Loucy (cell line): Measurements from ENCODE around the gene UTF1.

Experiments used
- H2AFZ ChIP-seq: fragments of 200-600 bp; sonication (generic); 2 replicates; pipeline ENCODE4 v1.6.0; 2016; ENCODE audit warnings: antibody characterized with exemption, mild to moderate bottlenecking, low read length, moderate library complexity
- H3F3A ChIP-seq: fragments of 200-600 bp; 2 replicates; pipeline ENCODE4 v1.6.0; 2016; ENCODE audit warnings: antibody characterized with exemption, low read depth, mild to moderate bottlenecking
- H3K27me3 ChIP-seq: fragments of 200-600 bp; sonication (generic); 2 replicates; pipeline ENCODE4 v1.6.1; 2014; ENCODE audit warnings: low read length, mild to moderate bottlenecking; ENCODE audit not compliant: insufficient read depth, poor library complexity, severe bottlenecking
- H3K36me3 ChIP-seq: fragments of 200-600 bp; sonication (generic); 2 replicates; pipeline ENCODE4 v1.6.1; 2016; ENCODE audit warnings: low read length; ENCODE audit not compliant: insufficient read depth
- H3K4me1 ChIP-seq: fragments of 200-600 bp; sonication (generic); 2 replicates; pipeline ENCODE4 v1.5.1; 2014; ENCODE audit warnings: low read length, mild to moderate bottlenecking; ENCODE audit not compliant: insufficient read depth, poor library complexity, severe bottlenecking
- H3K4me2 ChIP-seq: fragments of 200-600 bp; sonication (generic); 2 replicates; pipeline ENCODE4 v1.6.0; 2014; ENCODE audit warnings: antibody characterized with exemption, low read length, low read depth, mild to moderate bottlenecking; ENCODE audit not compliant: poor library complexity, severe bottlenecking
- H3K4me3 ChIP-seq: fragments of 200-600 bp; sonication (generic); 2 replicates; pipeline ENCODE4 v1.5.1; 2014; ENCODE audit warnings: low read length, mild to moderate bottlenecking, mixed read lengths; ENCODE audit not compliant: poor library complexity, severe bottlenecking
- H3K79me2 ChIP-seq: fragments of 200-600 bp; sonication (generic); 2 replicates; pipeline ENCODE4 v1.6.1; 2014; ENCODE audit warnings: low read length; ENCODE audit not compliant: insufficient read depth
- H3K9ac ChIP-seq: fragments of 200-600 bp; sonication (generic); 2 replicates; pipeline ENCODE4 v1.6.0; 2014; ENCODE audit warnings: mild to moderate bottlenecking, low read depth, low read length, moderate library complexity; ENCODE audit not compliant: poor library complexity, severe bottlenecking
- H3K9me2 ChIP-seq: fragments of 200-600 bp; sonication (generic); replicated peaks from 2 replicates; pipeline ENCODE4 v1.6.1; 2016; ENCODE audit warnings: low read depth, low read length, mixed read lengths
- H3K9me3 ChIP-seq: fragments of 200-600 bp; sonication (generic); 2 replicates; pipeline ENCODE4 v1.6.1; 2014; ENCODE audit warnings: mild to moderate bottlenecking, antibody characterized with exemption, low read length, low read depth; ENCODE audit not compliant: insufficient read depth
- H4K20me1 ChIP-seq: fragments of 200-600 bp; sonication (generic); 2 replicates; pipeline ENCODE4 v1.6.0; 2014; ENCODE audit warnings: antibody characterized with exemption, low read length, mild to moderate bottlenecking; ENCODE audit not compliant: insufficient read depth, poor library complexity, severe bottlenecking
- EZH2phosphoT487 ChIP-seq: fragments of 200-600 bp; IDR thresholded peaks from 2 replicates; pipeline ENCODE4 v1.6.1; 2018; ENCODE audit warnings: antibody characterized with exemption, mild to moderate bottlenecking, moderate library complexity, borderline replicate concordance
- TF ChIP-seq, protein P1 (sequence below): fragments of 200-600 bp; sonication (generic); conservative IDR thresholded peaks from 2 replicates; pipeline ENCODE4 v1.5.1; 2014; ENCODE audit warnings: mild to moderate bottlenecking, antibody characterized with exemption, low read length

Gene UTF1, protein sequence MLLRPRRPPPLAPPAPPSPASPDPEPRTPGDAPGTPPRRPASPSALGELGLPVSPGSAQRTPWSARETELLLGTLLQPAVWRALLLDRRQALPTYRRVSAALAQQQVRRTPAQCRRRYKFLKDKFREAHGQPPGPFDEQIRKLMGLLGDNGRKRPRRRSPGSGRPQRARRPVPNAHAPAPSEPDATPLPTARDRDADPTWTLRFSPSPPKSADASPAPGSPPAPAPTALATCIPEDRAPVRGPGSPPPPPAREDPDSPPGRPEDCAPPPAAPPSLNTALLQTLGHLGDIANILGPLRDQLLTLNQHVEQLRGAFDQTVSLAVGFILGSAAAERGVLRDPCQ

GRCh38 chr10:133230044-133230361, at the start of gene UTF1:
UTF1 (plus strand) TSS chr10:133230217; CDS start chr10:133230289, 72 bp downstream.
- no peak within 1 kb of the TSS for H3K9ac ChIP-seq
- no peak within 1 kb of the TSS for H3K4me3 ChIP-seq
- no peak within 1 kb of the TSS for H2AFZ ChIP-seq
- H4K20me1 ChIP-seq, result no peaks in the 10 kb centered on the region
- no peaks in the 10 kb centered on the region for H3K9me2 ChIP-seq
- H3F3A ChIP-seq, result no peaks in the 10 kb centered on the region
- H3K27me3 ChIP-seq, result no peaks in the 10 kb centered on the region
- H3K9me3 ChIP-seq, result peaks cover 4% of the 10 kb centered on the region; the same call in 1 of the 2 replicates
- no peaks in the 10 kb centered on the region for H3K79me2 ChIP-seq
- no peaks in the 10 kb centered on the region for H3K36me3 ChIP-seq
- TF ChIP-seq EZH2phosphoT487, result no peak
- TF ChIP-seq, protein P1, sequence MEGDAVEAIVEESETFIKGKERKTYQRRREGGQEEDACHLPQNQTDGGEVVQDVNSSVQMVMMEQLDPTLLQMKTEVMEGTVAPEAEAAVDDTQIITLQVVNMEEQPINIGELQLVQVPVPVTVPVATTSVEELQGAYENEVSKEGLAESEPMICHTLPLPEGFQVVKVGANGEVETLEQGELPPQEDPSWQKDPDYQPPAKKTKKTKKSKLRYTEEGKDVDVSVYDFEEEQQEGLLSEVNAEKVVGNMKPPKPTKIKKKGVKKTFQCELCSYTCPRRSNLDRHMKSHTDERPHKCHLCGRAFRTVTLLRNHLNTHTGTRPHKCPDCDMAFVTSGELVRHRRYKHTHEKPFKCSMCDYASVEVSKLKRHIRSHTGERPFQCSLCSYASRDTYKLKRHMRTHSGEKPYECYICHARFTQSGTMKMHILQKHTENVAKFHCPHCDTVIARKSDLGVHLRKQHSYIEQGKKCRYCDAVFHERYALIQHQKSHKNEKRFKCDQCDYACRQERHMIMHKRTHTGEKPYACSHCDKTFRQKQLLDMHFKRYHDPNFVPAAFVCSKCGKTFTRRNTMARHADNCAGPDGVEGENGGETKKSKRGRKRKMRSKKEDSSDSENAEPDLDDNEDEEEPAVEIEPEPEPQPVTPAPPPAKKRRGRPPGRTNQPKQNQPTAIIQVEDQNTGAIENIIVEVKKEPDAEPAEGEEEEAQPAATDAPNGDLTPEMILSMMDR, result no peak
- no peaks in the 10 kb centered on the region for H3K4me1 ChIP-seq
- no peak within 1 kb of the TSS for H3K4me2 ChIP-seq

GRCh38 chr10:133180965-133181639, 48.9 kb upstream of the UTF1 start:
- peaks cover 5% of the 10 kb centered on the region; the same call in 1 of the 2 replicates for H3F3A ChIP-seq
- H4K20me1 ChIP-seq, result no peaks in the 10 kb centered on the region
- no peak overlapping the region for H3K4me3 ChIP-seq
- H3K4me2 ChIP-seq, result no peak overlapping the region
- H3K36me3 ChIP-seq, result no peaks in the 10 kb centered on the region
- peaks cover 43% of the 10 kb centered on the region; the same call in 1 of the 2 replicates for H3K9me3 ChIP-seq
- H3K9me2 ChIP-seq, result no peaks in the 10 kb centered on the region
- no peak overlapping the region for H2AFZ ChIP-seq
- TF ChIP-seq EZH2phosphoT487, result no peak
- TF ChIP-seq, protein P1, result no peak
- no peak overlapping the region for H3K9ac ChIP-seq
- no peaks in the 10 kb centered on the region for H3K27me3 ChIP-seq
- H3K79me2 ChIP-seq, result no peaks in the 10 kb centered on the region
- no peaks in the 10 kb centered on the region for H3K4me1 ChIP-seq

DNA sequence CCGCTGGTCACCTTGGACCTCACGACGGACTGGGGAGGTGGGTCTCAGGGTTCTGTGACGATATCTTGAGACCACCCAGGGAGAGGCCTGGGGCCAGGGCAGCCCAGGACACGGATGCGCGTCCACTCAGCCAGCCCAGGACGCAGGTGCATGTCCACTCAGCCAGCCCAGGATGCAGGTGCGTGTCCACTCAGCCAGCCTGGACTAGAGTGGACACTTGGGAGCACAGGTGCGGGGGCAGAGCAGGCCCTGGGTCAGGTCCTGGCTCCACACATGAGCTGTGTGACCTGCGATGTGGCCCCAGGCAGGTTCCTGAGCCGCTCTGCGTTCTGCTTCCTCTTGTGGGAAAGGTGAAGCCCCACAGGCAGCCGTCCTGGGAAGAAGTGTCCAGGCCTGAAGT, 47.8 kb upstream of the UTF1 start:
- no peak overlapping the region for H3K4me3 ChIP-seq
- H3K9me3 ChIP-seq, result peaks cover 37% of the 10 kb centered on the region; the same call in 1 of the 2 replicates
- H3K4me1 ChIP-seq, result no peaks in the 10 kb centered on the region
- no peaks in the 10 kb centered on the region for H3K79me2 ChIP-seq
- H3K27me3 ChIP-seq, result no peaks in the 10 kb centered on the region
- no peak overlapping the region for H2AFZ ChIP-seq
- no peaks in the 10 kb centered on the region for H3K36me3 ChIP-seq
- peaks cover 5% of the 10 kb centered on the region; the same call in 1 of the 2 replicates for H3F3A ChIP-seq
- TF ChIP-seq, protein P1, result no peak
- TF ChIP-seq EZH2phosphoT487, result no peak
- no peak overlapping the region for H3K9ac ChIP-seq
- H3K9me2 ChIP-seq, result no peaks in the 10 kb centered on the region
- H3K4me2 ChIP-seq, result no peak overlapping the region
- H4K20me1 ChIP-seq, result no peaks in the 10 kb centered on the region
